ENCODE data around the gene IFT122. TPM values are rescaled to one million over a fixed set of nuclear protein-coding genes. Genes with fewer than 3 reads are reported as not detected.
"Not testable (repeated sequence)": the region's sequence is repeated elsewhere in the genome, so short reads cannot be mapped to it uniquely, and the experiment has no call there.

The IFT122 gene
- total RNA-seq, 1 experiment from 2014 or later: 17.3 TPM

DNA sequence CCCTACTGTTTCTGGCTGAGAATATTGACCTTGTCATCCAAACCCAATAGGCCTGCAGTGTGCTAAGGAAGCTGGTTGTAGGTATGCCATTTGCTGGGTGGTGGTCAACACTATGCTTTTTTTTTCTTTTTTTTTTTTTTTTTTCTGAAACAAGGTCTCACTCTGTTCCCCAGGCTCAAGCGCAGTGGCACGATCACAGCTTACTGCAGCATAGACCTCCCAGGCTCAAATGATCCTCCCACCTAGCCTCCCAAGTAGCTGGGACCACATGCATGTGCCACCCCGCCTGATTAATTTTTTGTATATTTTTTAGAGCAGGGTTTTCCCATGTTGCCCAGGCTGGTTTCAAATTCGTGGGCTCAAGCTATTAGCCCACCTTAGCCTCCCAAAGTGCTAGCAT lies 52.7 kb downstream of the IFT122 start:
- DNase-seq (ENCODE audit: low read depth): no peak

DNA sequence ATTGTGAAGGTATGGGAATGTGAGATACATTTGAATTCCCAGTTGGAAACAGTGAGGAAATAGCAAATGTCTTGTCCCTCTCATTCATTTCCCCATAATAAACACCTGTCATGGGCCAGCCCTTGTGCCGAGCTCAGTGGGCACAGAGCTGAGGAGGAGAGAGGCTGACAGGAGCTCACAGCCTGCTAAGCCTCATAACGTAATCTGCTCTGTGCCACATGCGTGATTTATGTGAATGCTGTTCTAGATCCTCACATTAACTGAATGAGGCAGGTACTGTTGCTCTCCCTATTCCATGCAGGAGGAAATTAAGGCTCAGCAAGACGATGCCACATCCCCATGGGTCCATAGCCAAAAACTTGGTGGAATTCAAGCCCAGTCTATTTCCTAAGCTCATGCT lies 53.2 kb downstream of the IFT122 start:
- DNase-seq (ENCODE audit: low read depth): no peak

DNA sequence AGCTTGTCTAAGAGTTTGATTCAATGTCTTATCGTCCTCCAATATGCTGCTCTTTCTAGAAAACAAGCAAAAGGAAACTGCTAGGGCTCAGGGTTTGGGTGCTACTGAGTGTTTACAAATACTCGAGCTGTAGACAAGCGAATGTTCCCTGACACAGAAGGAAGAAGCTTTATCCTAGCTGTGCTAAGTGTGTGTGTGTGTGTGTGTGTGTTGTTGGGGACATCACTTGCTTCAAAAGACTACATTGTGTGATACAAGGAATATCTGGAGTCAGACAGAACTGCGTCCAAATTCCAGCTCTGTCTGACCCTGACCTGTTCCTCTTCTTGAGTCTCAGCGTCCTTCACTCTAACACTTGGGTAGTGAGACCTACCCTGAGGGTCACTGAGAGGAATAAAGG lies 54.5 kb downstream of the IFT122 start:
- DNase-seq (ENCODE audit: low read depth): not testable (repeated sequence)

DNA sequence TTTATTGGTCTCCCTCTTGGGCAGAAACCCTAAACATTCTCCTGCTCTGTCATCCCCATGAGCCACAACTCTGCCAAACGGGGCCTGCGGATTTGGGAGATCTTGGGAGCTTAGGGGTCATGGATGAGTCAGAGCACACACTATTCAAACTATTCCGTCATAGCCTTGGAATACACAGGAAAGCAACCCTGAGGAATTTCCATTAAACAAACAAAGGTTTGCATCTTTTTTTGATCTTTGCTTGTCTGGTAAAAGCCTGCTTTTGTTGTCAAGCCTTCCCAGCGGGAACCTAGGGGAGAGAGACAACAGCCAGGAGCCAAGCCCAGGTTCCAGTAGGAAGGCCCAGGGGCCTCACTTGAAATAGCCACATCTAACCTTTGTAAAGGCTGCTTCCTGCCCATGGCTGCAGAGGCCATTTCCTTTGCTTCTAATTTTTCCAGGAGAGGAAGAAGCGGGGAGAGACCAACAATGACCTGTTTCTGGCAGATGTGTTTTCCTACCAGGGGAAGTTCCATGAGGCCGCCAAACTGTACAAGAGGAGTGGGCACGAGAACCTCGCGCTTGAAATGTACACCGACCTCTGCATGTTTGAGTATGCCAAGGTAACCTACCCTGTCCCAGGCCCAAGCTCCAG lies 55.1 kb downstream of the IFT122 start:
- DNase-seq (ENCODE audit: low read depth): peak; percentile 74

DNA sequence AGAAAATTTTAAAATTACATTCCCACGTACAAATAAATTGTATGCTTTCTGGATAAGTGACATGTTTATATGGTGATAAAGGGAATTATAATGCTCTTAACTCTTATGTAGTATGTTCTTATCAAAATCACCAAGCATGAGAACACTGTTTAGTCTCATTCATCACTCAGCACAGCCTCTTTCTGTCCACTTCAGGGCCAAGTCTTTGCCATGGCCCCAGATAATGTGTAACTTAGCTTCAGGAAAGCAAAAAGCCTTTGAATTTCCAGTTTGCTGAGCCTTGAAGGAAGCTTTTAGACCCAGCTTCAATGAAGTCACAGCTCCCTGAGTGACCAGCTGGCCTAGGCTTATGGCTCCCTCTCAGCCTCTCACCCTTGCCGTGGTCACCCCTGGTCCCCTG lies 57.9 kb downstream of the IFT122 start:
- DNase-seq (ENCODE audit: low read depth): not testable (repeated sequence)

DNA sequence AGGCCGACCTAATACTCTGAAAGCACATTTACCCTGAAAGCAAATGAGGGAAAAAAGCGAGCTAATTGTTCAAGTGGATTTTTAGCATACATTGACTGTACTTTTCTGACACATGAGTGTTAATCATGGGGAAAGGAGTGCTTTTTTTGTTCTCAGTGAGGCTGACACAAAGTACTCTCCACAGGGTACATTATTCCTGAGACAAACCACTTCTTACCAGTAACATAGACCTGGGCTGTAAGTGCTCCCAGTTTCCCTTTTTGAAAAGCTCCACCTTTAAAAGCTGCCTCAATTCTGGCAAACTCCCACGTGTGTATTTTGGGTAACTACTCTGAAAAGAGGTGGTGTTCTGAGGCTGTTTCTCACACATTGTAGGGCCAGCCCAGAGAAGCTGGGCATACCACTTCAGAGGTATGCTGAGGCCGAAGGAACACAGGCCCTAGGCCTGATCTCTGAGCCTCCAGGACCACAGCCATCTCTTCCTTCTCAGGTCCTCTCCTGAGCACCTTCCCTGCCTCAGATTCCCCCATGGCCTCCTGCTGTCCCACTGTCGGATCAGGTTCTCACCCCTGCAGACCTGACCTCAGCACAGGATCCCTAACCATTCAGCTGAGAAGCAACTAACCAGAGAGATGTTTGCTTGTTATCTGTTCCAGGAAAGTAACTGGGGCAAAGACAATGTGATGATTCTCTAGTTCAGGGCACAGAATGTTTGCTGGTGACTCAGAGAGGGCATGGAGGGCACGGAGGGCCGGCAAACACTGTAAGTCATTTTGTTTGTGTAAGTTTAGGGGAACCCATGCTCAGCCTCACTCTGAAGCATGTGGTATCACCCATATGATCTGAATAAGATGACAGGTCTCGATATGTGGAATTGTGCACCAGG lies 58.8 kb downstream of the IFT122 start:
- not testable (repeated sequence) for DNase-seq (ENCODE audit: low read depth)

DNA sequence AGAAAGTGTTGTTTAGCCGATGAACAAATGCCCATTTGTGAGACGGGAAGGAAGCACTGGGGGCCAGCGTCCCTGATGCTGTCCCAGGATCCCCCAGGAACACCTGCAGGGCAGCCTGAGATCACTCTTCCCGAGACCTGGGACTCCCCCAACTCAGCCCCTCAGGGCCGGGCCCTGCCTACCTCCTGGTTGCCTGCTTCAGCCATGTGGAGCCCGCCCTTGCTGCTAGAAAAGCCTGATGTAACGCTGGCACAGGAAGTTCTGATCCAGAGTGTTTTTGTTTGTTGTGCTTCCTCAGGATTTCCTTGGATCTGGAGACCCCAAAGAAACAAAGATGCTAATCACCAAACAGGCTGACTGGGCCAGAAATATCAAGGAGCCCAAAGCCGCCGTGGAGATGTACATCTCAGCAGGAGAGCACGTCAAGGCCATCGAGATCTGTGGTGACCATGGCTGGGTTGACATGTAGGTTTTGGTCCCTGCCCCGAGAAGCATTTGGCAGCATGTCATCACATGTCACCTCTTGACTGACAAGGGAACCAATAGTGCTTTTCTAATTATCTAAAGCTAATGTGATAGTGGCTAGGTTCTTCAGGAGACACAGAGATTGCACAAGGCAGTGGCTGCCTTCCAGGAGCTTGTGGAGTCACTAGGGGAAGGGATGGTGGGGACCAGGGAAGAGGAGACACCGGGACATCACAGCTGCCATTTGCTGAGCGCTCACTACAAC lies 59.7 kb downstream of the IFT122 start:
- not testable (repeated sequence) for DNase-seq (ENCODE audit: low read depth)

DNA sequence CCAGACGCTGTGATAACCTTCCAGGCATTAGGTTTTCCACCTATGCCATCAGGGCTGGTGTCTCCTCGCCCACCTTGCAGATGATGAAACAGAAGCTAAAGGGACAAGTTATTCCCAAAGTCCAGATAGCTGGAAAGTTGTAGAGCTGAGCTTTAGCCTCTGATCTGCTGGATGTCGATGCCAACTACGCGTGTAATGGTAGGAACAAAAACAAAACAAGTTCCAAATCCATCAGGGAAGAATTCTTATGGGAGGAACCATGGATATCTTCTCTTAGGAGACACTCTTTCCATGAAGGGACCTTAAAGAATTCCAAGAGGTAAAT lies 60.3 kb downstream of the IFT122 start:
- DNase-seq (ENCODE audit: low read depth): no peak

DNA sequence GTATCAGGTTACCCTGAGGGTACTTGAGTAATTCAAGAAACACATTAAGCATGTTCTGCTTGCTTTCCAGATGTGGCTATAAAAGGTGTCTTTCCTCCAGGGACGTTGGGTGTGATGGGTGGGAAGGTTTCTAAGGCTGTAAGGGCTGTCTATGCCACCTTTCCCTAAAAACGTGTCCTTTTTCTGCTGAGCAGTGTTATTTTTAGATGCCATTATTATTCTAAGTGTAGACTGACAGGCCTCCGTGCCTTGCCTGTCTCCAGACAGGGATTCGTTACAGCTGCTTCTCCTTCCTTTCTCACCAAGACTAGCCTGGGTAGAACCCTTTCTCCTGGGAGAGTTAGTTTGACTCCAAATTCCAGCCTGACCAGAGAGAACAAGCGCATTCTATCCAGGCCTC lies 61.6 kb downstream of the IFT122 start:
- no peak for DNase-seq (ENCODE audit: low read depth)

DNA sequence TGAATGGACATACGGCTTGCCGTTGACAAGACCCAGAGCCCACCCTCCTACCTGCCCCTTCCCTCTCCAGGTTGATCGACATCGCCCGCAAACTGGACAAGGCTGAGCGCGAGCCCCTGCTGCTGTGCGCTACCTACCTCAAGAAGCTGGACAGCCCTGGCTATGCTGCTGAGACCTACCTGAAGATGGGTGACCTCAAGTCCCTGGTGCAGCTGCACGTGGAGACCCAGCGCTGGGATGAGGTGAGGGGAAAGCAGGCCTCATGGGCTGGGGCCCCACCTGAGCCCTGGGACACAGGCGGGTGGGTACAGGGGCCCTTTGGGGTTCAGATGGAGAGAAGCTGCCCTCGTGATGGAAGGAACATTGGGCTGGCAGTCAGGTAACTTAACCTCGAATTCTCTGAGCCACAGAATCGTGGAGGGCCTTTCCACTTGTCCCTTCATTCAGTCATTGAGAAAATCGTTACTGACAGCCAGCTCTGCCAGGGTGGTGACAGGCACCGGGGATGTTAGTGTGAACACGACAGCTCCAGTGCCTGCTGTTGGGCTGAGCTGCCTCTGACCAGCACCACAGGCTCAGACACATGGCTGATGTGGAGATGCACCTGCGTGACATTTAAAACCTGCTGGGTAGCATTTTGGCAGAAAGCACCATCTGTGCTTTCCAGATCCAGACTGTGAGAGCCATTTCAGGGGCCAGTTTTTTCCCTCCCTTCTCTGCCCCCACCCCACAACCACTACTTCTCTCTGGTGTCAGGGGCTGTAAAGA lies 62.8 kb downstream of the IFT122 start:
- DNase-seq (ENCODE audit: low read depth): no peak

DNA sequence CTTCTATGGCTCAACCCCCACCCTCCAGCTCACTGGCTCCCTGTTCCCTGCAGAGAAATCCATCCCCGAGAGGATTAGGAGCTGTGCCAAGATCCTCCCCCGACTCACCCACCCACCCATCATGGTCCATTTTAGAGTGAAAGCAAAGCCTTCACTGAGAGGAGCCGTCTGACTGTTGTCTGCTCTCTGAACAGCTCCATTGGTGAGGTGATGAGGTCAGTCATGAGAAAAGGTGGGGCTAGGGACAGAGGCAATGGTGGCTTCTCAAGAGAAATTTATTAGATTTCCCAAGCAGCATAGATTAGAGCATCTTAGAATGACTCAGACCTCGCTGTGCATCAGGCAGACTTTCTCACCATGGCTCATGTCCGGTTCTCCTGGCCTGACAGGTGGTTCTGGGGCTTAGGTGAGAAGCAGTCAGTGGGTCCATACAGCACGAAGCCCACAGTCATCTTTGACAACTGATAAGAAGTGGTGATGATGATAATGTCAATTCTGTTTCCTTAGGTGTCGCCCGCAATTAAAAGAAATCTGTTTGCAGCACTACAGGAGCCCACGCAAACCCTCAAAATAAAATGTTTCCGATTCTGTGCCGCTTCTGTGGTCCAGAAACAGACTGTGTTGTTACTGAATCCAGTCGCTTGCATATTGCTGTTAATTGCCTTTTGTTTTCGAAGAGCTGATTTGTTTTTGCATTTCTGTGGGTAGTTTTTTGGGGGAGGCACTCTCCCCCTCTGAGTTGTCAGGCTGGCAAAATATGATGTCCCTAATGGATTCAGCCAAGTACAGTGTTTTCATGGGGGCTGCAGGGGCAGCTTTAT lies 63.7 kb downstream of the IFT122 start:
- no peak for DNase-seq (ENCODE audit: low read depth)

DNA sequence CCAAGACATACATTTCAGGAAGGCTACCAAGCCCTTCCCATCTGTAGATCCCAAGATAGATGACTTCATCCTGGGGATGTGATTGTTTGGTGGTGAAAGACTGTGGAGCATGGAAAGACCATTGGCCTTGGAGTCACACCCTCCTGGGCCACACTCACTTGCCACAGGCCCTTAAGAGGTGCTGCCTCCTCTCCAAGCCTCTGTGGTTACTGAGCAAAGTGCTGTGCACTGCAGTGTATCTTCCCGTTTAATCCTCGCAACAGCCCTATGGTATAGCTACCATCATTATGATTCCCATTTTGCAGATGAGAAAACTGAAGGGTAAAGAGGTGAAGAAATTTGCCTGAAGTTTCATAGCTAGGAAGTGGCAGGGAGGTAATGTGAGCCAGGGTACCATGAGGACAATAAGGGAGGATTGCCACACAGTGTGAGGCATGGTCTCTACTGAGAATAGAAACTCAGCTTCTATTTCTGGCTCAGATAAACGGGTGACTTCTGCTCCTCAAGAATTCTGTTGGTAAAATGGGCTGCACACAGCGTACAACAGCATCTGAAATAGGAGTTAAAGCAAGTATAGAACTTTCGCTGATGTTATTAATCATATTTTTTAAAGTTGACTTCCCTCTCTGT lies 64.6 kb downstream of the IFT122 start:
- no peak for DNase-seq (ENCODE audit: low read depth)

DNA sequence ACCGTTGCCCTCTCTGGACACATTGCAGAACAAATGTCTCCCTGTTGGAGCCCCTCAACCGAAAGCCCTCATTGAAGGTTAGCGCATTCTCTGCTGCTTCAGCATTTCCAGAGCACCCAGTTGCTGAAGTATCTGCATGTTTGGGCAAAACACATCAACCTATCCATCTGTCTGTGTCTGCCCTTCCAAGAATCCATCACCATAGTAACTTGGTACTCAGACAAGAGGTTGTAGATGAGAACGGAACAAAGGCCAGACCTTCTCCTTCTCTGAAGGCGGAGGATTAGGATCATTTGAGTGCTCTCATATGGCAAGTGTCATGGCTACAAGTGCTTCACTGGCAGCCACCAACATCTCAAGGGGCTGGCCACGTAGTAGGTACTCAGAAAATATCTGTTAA lies 65.3 kb downstream of the IFT122 start:
- no peak for DNase-seq (ENCODE audit: low read depth)

DNA sequence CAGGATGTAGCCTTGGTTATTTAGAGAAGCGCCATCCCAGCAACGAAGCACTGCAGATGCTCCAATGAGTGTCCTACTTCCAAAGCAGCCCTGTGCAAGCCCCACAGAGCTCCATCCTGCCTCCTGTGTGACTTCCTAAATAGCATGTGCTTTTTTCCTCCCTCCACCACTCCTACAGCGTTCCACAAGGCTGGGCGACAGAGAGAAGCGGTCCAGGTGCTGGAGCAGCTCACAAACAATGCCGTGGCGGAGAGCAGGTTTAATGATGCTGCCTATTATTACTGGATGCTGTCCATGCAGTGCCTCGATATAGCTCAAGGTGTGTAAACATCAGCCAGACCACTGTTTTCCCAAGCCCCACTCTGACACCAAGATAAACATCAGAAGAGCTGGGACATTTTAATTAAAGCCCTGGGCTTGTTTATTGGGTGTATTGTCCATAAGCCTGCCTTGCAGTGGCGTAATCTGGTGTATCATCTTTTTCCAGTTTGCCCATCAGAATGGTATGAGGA lies 66.3 kb downstream of the IFT122 start:
- DNase-seq (ENCODE audit: low read depth): no peak

DNA sequence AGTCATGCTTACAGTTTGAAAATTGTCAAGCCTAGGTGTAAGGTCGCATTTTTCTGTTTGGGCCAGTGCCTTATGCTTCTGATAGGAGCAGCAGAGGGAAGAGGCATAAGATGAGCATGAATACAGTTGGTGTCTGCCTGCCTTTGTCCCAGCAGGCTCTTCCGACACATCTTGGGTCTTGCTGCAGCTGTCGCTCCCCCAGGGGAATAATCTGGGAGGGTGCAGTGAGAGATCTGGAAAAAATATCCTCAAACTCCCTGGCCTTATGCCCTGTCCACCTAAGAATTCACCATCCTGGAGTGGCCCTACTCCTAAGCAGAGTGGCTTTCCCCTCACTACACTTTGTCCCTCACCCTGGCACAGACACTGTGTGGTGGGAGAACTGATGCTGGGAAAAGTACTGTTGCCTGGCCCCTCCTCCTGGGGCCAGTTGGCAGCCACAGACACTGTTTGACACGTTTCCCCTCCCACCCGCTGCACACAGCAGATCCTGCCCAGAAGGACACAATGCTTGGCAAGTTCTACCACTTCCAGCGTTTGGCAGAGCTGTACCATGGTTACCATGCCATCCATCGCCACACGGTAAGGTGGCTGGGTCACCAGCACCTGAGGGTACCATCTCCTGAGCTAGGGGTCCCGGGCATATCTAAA lies 67.3 kb downstream of the IFT122 start:
- peak; percentile 41 for DNase-seq (ENCODE audit: low read depth)

DNA sequence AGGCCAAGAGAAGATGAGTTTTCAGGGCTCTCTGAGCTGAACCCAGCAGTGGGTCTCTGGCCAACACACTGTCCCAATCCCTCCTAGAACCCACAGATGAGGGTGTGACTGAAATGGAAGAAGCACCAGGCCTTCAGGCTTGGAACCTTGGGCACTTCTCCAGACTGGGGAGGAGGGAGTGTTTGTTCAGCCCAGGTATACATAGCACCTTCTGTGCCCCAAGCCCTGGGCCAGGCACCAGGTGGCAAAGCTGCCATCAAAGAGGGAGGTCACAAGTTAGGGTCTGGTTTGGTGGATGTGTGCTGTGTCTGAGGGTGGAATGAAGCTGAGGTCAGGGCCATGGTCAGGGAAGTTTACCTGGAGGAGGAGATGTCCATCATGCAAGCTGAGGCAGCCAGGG lies 72.6 kb downstream of the IFT122 start:
- DNase-seq (ENCODE audit: low read depth): no peak

DNA sequence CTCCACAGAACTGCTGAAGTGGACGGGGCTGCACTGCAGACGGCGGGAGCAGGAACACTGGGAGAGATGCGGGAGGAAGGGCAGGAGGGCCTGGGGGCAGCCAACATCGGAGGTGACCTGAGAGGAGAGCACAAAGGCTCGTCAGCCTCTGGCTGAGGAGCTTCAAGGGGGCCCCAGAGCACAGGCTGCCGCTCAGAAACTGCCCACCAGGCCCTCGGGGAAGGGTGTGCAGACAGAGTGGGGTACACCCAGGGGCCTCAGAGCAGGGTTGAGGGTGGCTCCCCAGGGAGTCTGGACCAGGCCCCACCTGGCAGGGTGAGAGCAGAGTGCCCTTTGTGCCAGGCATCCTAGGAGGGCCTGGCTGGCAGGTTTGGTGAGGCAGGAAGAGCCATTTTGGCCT lies 73.7 kb downstream of the IFT122 start:
- no peak for DNase-seq (ENCODE audit: low read depth)

DNA sequence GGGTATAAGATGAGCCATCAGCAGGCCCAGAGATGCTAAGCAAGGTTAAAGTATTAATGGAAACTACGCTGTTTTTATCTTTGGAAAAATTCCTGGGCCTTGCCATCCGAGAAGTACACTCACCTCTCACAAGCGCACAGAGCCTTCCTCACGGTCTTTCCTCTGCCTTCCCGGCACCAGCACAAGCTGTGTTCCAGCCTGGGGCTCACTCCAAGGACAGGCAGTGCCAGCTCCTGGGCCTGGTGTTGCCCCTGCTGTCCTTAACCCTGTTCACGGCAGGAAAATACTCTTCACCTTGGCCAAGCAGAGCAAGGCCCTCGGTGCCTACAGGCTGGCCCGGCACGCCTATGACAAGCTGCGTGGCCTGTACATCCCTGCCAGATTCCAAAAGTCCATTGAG lies 74.1 kb downstream of the IFT122 start:
- DNase-seq (ENCODE audit: low read depth): no peak

DNA sequence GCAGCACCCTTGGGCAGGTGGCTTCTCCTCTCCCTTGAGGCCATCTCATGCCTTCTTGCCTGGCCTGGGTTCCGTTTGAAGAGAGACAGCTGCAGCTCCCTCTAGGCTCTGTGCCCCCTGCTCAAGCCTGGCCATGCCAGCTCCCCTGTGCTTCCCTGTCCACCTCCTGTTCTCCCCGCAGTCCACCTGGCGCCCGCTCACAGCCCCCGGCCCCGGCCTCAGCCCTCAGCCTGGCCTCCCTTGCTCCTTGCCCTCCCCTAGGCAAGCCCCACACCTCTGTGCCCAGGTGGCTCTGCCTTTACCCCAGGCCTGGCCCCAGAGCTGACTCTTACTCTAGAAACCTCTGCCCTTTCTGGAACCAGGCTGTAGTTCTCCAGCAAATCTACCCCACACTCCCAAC lies 74.5 kb downstream of the IFT122 start:
- DNase-seq (ENCODE audit: low read depth): no peak
